Measurements from ENCODE around the gene PCGF2. TPM values are rescaled to one million over a fixed set of nuclear protein-coding genes. Genes with fewer than 3 reads are reported as not detected.

The PCGF2 gene
- total RNA-seq, 1 donor, result 3.3 TPM

DNA sequence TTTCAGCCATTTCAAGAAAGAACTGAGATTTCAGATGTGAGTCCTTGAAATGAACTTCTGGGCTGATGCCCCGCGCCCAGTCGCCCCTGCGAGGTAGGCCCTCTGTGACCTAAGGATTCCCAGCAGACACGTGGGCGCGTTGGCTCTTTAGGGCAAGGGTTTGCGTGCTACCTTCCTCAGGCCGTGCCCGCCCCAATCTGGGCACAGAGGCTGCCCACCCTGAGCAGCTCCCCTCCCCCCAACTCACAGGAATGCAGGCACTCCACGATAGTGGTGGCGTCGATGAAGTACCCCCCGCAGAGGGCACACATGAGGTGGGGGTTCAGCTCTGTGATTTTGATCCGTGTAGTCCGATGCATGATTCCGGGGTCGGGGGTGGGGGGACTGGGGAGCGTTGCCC, 8.1 kb downstream of the PCGF2 start:
- Histone ChIP-seq H3K4me3 (ENCODE audit: insufficient read depth, low read length) (no peak overlapping the region), H3K4me1 (ENCODE audit: insufficient read depth, low read length) (peaks cover 29% of the 10 kb centered on the region), H2AFZ (ENCODE audit: low read length) (no peak overlapping the region), H3K4me2 (ENCODE audit: insufficient read depth, low read length) (no peak overlapping the region), H3K79me2 (ENCODE audit: insufficient read depth, low read length) (peaks cover 72% of the 10 kb centered on the region), H3K36me3 (ENCODE audit: insufficient read depth, low read length) (peaks cover 46% of the 10 kb centered on the region), H3K27ac (ENCODE audit: low read depth, low read length) (no peak overlapping the region), H4K20me1 (ENCODE audit: insufficient read depth, low read length) (peaks cover 63% of the 10 kb centered on the region), H3K9me3 (ENCODE audit: low read depth, low read length) (no peaks in the 10 kb centered on the region), H3K27me3 (ENCODE audit: insufficient read depth, low read length) (no peaks in the 10 kb centered on the region)
- TF ChIP-seq, protein P1, sequence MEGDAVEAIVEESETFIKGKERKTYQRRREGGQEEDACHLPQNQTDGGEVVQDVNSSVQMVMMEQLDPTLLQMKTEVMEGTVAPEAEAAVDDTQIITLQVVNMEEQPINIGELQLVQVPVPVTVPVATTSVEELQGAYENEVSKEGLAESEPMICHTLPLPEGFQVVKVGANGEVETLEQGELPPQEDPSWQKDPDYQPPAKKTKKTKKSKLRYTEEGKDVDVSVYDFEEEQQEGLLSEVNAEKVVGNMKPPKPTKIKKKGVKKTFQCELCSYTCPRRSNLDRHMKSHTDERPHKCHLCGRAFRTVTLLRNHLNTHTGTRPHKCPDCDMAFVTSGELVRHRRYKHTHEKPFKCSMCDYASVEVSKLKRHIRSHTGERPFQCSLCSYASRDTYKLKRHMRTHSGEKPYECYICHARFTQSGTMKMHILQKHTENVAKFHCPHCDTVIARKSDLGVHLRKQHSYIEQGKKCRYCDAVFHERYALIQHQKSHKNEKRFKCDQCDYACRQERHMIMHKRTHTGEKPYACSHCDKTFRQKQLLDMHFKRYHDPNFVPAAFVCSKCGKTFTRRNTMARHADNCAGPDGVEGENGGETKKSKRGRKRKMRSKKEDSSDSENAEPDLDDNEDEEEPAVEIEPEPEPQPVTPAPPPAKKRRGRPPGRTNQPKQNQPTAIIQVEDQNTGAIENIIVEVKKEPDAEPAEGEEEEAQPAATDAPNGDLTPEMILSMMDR (IDR thresholded peaks at IDR 0.05; ENCODE audit: extremely low read depth, low read depth, low read length), result no peak
- DNase-seq (ENCODE audit: insufficient read length, low spot score, missing footprints), result peak; percentile 48

DNA sequence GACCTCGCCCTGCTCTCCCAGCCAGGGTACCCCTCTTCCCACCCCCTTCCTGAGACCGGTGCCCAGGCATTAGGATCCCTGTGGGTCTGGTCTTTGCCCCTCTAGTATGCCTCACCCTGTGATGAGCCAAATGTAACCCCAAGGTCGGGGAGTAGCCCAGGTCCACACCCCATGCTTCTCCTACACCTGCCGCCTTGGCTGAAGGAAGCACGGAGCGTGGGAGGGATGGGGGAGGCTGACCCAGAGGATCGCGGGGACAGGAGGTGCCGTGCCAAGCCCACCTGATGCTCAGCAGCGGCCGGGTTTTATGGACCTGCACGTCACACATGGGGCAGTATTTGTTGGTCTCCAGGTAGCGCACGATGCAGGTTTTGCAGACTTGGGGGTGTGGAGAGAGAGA, 8.8 kb downstream of the PCGF2 start:
- peaks cover 65% of the 10 kb centered on the region for H4K20me1 ChIP-seq (ENCODE audit: insufficient read depth, low read length)
- no peak overlapping the region for H2AFZ ChIP-seq (ENCODE audit: low read length)
- no peak overlapping the region for H3K4me3 ChIP-seq (ENCODE audit: insufficient read depth, low read length)
- TF ChIP-seq, protein P1 (IDR thresholded peaks at IDR 0.05; ENCODE audit: extremely low read depth, low read depth, low read length), result no peak
- H3K4me2 ChIP-seq (ENCODE audit: insufficient read depth, low read length), result no peak overlapping the region
- peaks cover 68% of the 10 kb centered on the region for H3K79me2 ChIP-seq (ENCODE audit: insufficient read depth, low read length)
- H3K27ac ChIP-seq (ENCODE audit: low read depth, low read length), result no peak overlapping the region
- no peaks in the 10 kb centered on the region for H3K9me3 ChIP-seq (ENCODE audit: low read depth, low read length)
- DNase-seq (ENCODE audit: insufficient read length, low spot score, missing footprints), result peak; percentile 71
- peaks cover 46% of the 10 kb centered on the region for H3K36me3 ChIP-seq (ENCODE audit: insufficient read depth, low read length)
- H3K27me3 ChIP-seq (ENCODE audit: insufficient read depth, low read length), result no peaks in the 10 kb centered on the region
- H3K4me1 ChIP-seq (ENCODE audit: insufficient read depth, low read length), result peaks cover 30% of the 10 kb centered on the region

DNA sequence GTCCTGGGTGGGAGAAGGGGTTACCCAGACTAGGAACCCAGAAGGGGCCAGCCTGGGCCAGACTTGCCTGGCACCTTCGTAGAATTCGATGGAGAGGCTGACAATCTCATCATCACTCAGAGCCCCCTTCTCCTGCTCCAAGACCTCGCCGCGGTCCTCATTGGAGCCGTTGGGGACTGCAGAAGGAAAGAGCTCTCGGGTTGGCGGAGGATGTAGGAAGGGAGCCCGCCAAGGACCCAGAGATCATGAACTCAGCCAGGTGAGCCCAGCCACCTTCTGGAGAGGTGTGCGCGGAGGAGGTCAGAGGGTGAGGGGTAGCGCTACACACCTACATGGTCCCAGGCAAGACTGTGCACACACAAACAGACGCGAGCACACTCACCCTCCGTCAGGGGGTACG, 9.4 kb downstream of the PCGF2 start:
- H3K27ac ChIP-seq (ENCODE audit: low read depth, low read length), result no peak overlapping the region
- peak; percentile 46 for DNase-seq (ENCODE audit: insufficient read length, low spot score, missing footprints)
- no peaks in the 10 kb centered on the region for H3K9me3 ChIP-seq (ENCODE audit: low read depth, low read length)
- H3K36me3 ChIP-seq (ENCODE audit: insufficient read depth, low read length), result peaks cover 53% of the 10 kb centered on the region
- H3K4me1 ChIP-seq (ENCODE audit: insufficient read depth, low read length), result peaks cover 30% of the 10 kb centered on the region
- H4K20me1 ChIP-seq (ENCODE audit: insufficient read depth, low read length), result peaks cover 65% of the 10 kb centered on the region
- no peak overlapping the region for H3K4me3 ChIP-seq (ENCODE audit: insufficient read depth, low read length)
- no peak overlapping the region for H3K4me2 ChIP-seq (ENCODE audit: insufficient read depth, low read length)
- TF ChIP-seq, protein P1 (IDR thresholded peaks at IDR 0.05; ENCODE audit: extremely low read depth, low read depth, low read length), result no peak
- H3K79me2 ChIP-seq (ENCODE audit: insufficient read depth, low read length), result peaks cover 67% of the 10 kb centered on the region
- H2AFZ ChIP-seq (ENCODE audit: low read length), result no peak overlapping the region
- H3K27me3 ChIP-seq (ENCODE audit: insufficient read depth, low read length), result no peaks in the 10 kb centered on the region

DNA sequence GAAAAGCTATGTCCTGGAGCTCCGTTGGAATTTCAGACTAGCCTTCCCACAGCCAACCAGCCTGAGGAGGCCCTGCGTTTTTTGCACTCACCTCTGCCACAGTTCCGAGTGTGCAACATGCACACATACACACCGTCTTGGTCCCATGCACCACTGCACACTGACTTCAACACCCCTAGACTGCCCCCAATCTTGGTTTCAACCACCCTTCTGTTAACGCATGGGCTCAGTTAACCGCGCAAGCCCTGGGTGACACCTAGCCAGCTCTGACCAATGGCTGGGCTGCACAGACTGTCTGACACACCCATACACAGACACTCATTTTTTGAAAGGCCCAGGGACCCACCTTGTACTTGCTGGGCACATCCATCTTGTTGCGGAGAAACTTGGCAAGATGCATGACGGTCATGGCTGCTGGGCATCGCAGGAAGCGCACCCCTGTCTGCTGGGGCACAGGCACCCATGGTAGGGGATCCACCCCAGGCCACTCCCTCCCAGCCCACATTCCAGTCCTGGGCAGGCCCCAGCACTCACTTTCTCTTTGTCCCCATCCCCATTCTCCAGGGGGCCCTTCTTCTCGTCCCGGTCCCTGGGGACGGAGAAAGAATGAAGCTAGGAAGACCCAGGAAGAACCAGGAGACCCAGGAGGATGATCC, 10.0 kb downstream of the PCGF2 start:
- no peak overlapping the region for H2AFZ ChIP-seq (ENCODE audit: low read length)
- H3K27me3 ChIP-seq (ENCODE audit: insufficient read depth, low read length), result no peaks in the 10 kb centered on the region
- H3K79me2 ChIP-seq (ENCODE audit: insufficient read depth, low read length), result peaks cover 67% of the 10 kb centered on the region
- H3K27ac ChIP-seq (ENCODE audit: low read depth, low read length), result no peak overlapping the region
- H3K4me1 ChIP-seq (ENCODE audit: insufficient read depth, low read length), result peaks cover 30% of the 10 kb centered on the region
- TF ChIP-seq, protein P1 (IDR thresholded peaks at IDR 0.05; ENCODE audit: extremely low read depth, low read depth, low read length), result no peak
- H3K9me3 ChIP-seq (ENCODE audit: low read depth, low read length), result no peaks in the 10 kb centered on the region
- no peak overlapping the region for H3K4me3 ChIP-seq (ENCODE audit: insufficient read depth, low read length)
- H3K4me2 ChIP-seq (ENCODE audit: insufficient read depth, low read length), result no peak overlapping the region
- H4K20me1 ChIP-seq (ENCODE audit: insufficient read depth, low read length), result peaks cover 65% of the 10 kb centered on the region
- peak; percentile 74 for DNase-seq (ENCODE audit: insufficient read length, low spot score, missing footprints)
- peaks cover 58% of the 10 kb centered on the region for H3K36me3 ChIP-seq (ENCODE audit: insufficient read depth, low read length)

Measured in osteoblast (primary cell).